Fibroblast of skin of back (primary cell): Measurements from ENCODE around the gene CCDC127. TPM values are rescaled to one million over a fixed set of nuclear protein-coding genes. Genes with fewer than 3 reads are reported as not detected.
"Not testable (repeated sequence)": the region's sequence is repeated elsewhere in the genome, so short reads cannot be mapped to it uniquely, and the experiment has no call there.

Experiments used
- DNase-seq: peaks from one replicate; pipeline ENCODE4 v3.0.0-alpha.2; 2013
- polyA plus RNA-seq, 2 experiments: library from polyadenylated mRNA; unstranded; fragments of 120-200 nt; gene quantifications; one replicate each; pipeline ENCODE4 v1.2.1, GENCODE V29; 2013; ENCODE audit not compliant: insufficient read length in 2 of 2

CCDC127 gene, protein sequence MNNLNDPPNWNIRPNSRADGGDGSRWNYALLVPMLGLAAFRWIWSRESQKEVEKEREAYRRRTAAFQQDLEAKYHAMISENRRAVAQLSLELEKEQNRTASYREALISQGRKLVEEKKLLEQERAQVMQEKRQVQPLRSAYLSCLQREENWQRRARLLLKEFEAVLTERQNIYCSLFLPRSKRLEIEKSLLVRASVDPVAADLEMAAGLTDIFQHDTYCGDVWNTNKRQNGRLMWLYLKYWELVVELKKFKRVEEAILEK
- polyA plus RNA-seq (2013, experiment 1 of 2; ENCODE audit: insufficient read length): 6.1 TPM
- 5.3 TPM for polyA plus RNA-seq (2013, experiment 2 of 2; ENCODE audit: insufficient read length)

DNA sequence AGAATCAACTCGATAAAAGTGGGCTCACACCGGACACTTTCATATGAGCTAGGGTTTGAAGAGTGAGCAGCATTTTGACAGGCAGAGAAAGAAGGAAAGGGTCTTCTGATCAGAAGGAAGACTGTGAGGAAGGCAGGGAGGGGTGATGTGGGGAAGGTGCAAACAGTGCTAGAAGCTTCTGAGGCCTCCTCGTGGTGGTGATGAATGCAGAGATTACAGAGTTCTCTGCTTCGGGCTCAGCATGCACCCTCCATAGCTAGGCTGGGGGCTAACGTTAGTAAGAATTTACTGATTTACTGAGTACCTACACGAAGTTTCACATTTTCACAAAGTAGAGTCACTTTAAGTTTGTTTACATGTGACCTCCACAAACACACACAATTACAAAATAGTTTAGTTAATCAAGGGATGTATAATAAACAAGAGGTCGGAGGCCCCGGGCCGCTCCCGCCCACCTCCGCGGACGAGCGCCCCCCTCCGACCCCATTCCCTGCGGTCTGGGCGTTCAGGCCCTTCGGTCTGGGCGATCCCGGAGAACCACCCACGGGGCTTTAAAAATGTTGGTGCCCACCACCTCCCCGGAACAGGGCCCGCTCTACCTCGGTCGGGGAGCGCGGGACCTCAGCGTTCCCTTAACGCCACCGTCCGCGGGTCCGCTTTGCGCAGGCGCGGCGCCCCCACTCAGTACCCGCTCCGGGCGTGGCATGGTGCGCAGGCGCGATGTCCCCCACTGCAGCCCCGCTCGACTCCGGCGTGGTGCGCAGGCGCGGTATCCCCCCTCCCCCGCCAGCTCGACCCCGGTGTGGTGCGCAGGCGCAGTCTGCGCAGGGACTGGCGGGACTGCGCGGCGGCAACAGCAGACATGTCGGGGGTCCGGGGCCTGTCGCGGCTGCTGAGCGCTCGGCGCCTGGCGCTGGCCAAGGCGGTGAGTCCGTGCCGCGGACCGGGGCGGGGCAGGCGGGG, at the start of gene CCDC127, which contains the start of gene SDHA:
TSS of gene CCDC127 (minus strand) at position 660 of the 963 bp plus-strand sequence. CDS start 1,304 bp downstream, outside the sequence.
TSS of gene SDHA (plus strand) at position 827 of the 963 bp plus-strand sequence. CDS start at position 863, 36 bp downstream.
- peak; percentile 89 for DNase-seq

DNA sequence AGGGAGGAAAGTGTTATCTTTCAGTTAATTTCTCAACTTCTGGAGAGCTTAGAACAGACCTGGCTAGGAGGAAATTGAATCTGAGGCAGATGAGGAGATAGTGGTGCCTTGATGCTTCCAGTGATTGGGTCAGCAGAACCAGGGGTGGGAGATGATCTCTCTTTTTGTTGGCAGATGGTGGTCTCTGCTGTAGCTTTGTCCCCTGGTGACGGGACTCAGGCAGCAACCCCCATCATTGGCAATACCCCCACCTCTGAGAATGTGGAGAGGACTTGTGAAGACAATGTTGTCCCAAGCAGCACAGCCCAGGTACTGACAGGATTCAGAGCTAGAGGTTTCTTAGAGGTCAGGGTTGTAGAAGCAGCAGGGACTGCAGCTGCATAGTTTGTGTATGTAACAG, 49.8 kb upstream of the CCDC127 start:
- no peak for DNase-seq

DNA sequence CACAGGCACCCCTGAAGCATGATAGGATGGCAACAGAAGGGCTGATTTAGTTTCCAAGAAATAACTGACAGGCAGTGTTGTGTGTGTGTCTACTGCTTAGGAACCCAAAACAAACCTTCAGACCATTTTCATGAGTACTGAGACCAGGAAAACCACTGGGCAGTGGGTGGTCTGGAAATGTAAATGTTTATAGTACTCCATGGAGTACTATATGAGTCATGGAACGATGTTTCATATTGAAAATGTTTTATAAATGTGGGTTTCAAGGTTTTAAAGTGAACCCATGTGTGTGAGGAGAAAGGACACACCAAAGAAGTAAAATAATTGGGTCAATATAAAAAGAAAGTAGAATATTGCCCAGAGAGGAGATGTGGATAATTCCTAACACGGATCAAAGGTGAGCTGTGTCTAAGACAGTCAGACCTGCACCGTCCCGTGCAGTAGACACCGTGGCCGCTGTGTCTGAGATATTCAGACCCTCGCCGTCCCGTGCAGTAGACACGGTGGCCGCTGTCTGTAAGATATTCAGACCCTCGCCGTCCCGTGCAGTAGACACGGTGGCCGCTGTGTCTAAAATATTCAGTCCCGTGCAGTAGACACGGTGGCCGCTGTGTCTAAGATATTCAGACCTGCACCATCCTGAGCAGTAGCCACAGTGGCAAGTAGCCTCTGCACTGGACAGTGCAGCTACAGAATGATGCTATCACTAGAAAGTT, 48.5 kb upstream of the CCDC127 start:
- peak; percentile 86 for DNase-seq

DNA sequence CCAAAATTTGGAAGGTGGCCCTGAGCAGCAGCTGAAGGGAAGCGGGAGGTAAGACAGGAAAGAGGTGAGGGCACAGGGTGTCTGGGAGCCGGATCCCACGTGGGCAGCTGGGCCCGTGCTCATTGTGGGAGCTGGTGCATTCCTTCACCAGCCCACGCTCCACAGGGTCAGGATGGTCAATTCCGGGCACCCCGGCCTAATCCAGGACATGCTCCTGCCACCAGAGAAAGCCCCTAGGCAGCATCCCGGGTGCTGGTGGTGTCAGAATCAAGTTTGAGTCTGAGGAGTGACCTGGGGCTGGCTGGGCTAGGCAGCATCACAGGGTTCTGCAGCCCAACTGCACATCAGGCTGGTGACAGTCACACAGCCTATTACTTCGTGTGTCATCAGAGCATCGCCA, 46.4 kb upstream of the CCDC127 start:
- DNase-seq: no peak

DNA sequence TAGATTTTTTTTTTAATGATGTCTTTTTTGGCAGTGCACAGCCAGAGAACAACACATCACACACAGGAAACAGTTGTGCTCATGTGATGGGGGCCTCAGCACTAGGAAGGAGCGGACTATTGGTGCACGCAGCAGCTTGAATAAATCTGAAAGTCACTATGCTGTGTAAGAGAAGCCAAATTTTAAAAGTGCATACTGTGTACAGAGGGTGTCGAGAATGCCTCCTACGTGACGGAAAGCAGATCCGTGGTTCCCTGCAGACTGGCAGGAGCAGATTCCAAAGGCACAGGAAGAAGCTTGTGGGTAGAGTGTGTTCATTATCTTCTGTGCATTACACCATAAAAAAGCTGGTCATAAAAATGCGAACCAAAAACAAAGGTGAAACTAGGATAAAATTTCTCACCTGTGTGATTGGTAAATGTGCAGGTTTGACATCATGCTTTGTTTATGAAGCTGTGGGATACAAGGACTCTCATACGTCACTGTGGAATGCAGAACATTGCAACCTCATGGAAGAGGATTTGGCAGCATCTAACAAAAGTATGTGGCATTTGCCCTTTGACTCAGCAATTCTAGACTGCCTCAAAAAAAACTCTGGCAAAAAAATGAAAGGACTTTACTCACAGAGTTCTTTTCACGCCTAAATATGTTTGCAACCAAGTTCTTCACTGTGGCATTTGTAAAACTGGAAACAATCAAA, 45.5 kb upstream of the CCDC127 start:
- peak; percentile 92 for DNase-seq

DNA sequence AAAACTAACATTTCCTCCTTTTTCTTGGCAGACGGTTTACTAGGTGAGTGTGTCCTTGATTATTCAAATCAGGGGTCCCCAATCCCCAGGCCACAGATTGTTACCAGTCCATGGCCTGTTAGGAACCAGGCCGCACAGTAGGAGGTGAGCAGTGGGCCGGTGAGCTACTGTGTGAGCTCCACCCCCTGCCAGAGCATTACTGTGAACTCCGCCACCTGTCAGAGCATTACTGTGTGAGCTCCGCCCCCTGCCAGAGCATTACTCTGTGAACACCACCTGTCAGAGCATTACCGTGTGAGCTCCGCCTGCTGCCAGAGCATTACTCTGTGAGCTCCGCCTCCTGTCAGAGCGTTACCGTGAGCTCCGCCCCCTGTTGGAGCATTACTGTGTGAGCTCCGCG, 39.2 kb upstream of the CCDC127 start:
- no peak for DNase-seq

DNA sequence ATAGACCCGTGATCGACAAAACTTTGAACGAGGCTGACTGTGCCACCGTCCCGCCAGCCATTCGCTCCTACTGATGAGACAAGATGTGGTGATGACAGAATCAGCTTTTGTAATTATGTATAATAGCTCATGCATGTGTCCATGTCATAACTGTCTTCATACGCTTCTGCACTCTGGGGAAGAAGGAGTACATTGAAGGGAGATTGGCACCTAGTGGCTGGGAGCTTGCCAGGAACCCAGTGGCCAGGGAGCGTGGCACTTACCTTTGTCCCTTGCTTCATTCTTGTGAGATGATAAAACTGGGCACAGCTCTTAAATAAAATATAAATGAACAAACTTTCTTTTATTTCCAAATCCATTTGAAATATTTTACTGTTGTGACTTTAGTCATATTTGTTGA, 38.4 kb upstream of the CCDC127 start:
- not testable (repeated sequence) for DNase-seq

DNA sequence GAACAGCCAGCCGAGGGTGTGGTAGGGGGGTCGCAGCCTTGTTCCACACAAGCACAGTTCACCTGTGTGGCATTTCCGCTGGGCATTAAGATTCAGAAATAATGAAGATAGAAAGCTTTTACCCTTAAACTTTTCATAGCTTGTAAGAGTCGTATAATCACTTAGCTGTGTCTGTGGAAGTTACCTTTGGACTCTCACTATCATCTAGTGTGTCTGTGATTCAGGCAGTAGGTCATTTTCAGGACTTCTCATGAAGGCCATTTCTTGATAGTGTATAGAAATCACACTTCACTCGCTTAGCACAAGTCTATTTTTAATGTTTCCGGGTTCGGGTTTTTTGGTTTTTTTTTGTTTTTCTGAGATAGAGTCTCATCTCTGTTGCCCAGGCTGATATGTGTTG, 37.2 kb upstream of the CCDC127 start:
- not testable (repeated sequence) for DNase-seq

DNA sequence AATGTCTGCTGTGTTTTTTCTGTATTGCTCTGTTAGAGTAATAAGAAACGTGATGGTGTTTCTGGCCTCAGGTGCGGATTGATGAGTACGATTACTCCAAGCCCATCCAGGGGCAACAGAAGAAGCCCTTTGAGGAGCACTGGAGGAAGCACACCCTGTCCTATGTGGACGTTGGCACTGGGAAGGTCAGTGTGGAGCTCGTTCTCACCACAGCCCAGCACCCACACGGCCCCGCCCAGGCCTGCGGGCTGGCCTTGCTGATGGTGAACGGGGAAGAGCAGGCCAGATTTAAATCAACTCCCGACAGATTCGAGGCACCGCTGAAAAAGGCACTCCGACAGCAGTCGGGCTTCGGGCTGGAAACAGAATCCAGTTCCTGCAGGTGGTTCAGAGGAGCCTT, 36.4 kb upstream of the CCDC127 start:
- DNase-seq: not testable (repeated sequence)

DNA sequence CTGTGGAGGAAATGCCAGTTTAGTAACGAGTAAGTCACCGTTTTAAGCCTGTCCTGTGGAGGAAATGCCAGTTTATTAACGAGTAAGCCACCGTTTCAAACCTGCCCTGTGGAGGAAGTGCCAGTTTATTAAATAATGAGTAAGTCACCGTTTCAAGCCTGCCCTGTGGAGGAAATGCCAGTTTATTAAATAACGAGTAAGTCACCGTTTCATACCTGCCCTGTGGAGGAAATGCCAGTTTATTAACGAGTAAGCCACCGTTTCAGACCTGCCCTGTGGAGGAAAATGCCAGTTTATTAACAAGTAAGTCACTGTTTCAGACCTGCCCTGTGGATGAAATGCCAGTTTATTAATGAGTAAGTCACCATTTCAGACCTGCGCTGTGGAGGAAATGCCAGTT, 34.6 kb upstream of the CCDC127 start:
- DNase-seq: no peak

DNA sequence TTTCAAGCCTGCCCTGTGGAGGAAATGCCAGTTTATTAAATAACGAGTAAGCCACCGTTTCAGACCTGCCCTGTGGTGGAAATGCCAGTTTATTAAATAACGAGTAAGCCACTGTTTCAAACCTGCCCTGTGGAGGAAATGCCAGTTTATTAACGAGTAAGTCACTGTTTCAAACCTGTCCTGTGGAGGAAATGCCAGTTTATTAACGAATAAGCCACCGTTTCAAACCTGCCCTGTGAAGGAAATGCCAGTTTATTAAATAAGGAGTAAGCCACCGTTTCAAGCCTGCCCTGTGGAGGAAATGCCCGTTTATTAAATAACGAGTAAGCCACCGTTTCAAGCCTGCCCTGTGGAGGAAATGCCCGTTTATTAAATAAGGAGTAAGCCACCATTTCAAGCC, 34.0 kb upstream of the CCDC127 start:
- not testable (repeated sequence) for DNase-seq

DNA sequence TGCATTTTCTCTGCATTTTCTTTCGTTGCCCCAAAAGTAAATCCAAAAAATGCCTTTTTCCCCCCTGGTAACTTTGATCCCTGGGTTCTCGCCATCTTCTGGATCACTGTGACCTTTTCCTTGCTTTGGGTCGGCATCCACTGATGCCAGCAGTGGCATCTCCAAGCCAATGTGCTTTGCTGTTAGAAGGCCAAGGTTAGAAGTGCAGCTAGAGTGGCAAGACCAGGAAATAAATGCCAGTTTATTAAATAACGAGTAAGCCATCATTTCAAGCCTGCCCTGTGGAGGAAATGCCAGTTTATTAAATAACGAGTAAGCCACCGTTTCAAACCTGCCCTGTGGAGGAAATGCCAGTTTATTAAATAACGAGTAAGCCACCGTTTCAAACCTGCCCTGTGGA, 33.6 kb upstream of the CCDC127 start:
- DNase-seq: not testable (repeated sequence)

DNA sequence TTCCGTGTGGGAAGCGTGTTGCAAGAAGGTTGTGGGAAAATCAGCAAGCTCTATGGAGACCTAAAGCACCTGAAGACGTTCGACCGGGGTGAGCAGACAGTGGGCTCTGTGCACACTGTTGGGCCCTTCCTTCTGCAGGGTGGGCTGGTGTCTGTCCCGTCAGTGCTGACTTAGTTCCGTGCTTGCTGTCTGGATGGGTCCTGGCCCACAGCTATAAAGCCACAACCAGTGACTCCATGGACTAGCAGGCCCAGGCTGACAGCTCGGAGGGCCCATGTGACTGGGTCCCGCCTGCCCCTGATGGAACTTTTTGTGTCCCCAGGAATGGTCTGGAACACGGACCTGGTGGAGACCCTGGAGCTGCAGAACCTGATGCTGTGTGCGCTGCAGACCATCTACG, 33.1 kb upstream of the CCDC127 start:
- DNase-seq: not testable (repeated sequence)

DNA sequence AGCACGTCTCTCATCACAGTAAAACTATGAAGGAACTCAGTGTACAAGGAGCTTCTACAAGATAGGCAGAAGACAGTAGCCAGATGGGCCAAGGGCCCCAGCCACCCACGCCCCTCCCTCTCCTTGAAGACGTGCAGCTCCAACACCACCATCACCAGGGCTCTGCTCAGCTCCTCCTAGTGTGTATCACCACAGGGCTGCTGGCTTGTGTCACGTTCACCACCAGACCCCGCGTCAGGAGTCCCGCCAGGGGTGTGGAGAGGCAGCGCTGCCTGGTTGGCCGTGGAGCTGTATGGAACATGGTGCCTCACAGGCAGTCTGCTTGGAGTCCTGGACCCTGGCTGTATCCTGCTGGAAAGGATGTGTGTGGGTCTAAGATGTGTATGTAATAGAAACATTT, 32.4 kb upstream of the CCDC127 start:
- DNase-seq: not testable (repeated sequence)

DNA sequence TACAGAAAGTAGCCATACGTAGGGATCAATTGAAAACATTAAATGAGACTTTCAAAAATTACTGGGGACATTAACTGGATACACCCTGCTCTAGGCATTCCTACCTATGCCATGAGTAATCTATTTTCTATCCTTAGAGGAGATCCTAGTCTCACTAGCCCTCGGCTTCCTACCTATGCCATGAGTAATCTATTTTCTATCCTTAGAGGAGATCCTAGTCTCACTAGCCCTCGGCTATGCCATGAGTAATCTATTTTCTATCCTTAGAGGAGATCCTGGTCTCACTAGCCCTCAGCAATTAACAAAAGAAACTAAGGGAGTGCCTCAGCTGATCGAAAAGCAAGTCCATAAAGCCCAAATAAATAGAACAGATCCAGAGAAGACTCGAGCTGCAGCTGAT, 27.8 kb upstream of the CCDC127 start:
- DNase-seq: not testable (repeated sequence)

DNA sequence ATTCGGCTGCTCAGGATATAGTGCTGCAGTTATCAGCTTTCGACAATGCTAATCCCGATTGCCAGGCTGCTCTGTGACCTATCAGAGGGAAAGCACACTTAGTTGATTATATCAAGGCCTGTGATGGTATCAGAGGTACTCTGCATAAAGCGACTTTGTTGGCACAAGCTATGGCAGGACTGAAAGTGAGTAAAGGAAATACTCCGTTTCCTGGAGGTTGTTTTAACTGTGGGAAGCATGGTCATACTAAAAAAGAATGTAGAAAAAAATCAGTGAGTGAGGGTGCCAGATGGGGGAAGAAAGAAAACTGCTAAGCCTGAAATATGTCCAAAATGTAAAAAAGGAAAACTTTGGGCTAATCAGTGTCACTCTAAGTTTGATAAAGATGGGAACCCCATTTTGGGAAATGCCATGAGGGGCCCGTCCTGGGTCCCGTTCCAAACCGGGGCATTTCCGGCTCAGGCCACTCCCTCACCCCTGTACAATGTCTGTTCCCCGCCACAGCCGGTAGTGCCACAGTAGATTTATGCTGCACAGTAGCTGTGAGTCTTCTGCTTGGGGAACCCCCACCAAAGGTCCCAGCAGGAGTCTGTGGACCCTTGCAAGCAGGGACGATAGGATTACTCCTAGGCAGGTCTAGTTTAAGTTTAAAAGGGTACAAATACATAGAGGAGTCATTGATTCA, 25.9 kb upstream of the CCDC127 start:
- DNase-seq: not testable (repeated sequence)

DNA sequence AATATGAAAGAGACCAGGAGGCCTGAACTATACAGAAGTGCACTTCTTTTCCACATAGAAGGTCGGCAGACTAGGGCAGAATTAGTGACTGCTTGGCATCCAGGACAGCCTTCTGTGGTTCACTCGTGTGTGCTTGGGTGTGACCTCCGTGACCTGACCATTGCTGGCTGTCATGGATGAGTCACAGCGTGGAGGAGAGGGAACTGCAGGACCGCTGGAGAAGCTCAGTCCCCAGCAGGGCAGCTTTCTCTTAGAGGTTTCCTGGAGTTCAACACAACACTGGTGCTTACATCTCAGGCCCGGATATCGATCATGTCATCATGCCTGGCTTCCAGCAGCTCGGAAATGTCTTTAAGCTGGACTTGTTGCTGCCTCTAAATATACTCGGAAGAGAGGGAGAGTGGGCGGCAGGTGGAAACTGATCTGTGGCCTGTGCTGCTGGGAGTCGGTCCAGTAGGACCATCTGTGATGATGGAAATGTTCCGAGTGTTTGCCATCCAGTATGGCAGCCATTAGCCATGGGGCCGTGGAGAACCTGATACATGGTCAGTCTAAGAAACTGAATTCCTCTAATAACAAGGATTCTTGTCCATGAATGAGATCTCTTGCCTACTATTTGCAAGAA, 23.2 kb upstream of the CCDC127 start:
- DNase-seq: not testable (repeated sequence)

DNA sequence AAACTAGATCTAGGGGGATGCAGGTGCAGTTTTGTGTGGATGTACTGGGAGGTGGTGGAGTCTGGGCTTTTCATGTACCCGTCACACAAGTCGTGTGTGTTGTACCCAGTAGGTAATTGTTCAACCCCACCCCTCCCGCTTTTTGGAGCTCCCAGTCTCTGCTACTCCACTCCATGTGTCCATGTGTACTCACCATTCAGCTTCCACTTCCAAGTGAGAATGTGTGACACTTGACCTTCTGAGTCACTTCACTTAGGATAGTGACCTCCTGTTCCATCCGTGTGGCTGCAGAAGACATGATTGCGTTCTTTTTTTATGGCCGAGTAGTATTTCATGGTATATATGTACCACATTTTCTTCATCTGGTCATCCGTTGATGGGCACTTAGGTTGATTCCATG, 22.6 kb upstream of the CCDC127 start:
- not testable (repeated sequence) for DNase-seq

DNA sequence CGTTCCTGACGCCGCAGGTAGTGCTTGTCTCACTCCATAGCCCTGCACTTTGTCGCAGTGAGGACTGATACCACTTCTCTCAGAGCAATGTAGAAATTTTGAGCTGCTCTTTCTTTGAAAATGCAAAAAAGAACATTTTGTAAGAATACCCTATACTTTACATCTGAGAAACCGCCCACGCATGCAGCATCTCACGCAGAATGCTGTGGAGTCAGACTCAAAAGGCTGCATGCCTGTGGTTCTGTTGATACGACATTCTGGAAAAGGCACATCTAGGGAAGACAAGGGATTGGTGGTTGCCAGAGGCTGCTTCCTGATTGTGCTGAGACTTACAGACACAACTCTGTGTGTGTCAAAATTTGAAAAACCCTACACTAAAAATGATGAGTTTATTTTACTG, 20.0 kb upstream of the CCDC127 start:
- not testable (repeated sequence) for DNase-seq

DNA sequence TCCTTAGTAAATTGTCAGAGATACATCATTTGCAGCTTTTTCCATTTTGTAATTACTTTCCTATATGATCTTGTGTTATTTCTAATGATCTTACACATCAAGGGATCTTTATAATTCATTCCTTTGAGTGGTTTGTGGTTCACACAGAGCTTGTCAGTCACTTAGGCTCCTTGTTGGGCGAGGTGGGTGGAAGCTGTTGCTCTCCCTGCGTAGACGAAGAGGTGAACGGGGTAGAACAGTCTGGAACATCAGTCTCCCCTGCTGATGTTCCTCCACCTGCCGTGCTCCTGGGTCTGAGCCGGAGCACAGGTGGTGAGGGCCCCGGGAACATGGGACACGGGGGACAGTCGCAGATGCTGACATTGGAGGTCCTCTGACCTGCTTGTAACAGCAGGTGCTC, 17.6 kb upstream of the CCDC127 start:
- not testable (repeated sequence) for DNase-seq

DNA sequence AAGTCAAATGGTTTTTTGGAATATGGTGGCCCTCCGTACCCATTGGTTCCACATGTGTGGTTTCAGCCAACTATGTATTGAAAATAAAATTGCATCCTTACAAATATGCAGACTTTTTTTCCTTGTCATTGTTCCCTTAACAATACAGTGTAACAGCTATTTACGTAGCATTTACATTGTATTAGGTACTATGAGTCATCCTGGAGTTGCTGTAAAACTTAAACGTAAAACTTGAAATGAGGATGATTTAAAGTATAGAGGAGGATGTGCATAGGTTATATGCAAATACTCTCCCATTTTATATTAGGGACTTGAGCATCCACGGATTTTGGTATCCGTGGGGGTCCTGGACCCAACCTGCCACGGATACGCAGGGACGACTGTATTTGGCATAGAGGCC, 16.5 kb upstream of the CCDC127 start:
- no peak for DNase-seq
